Epithelial cell of esophagus (primary cell): ENCODE measurements around the gene HUS1.
"Not testable (repeated sequence)": the region's sequence is repeated elsewhere in the genome, so short reads cannot be mapped to it uniquely, and the experiment has no call there.

Experiments
- DNase-seq: peaks from one replicate; pipeline ENCODE4 v3.0.0; 2010; ENCODE audit warnings: low read depth
- H3K4me3 ChIP-seq: 2 replicates; pipeline ENCODE4 v1.5.1; 2011; ENCODE audit warnings: mild to moderate bottlenecking, low read length, control low read depth
- TF ChIP-seq, protein P1 (sequence below): IDR thresholded peaks from 2 replicates; pipeline ENCODE4 v1.5.1; 2011; ENCODE audit warnings: low read depth, mild to moderate bottlenecking, low read length, control low read depth, inconsistent platforms; ENCODE audit not compliant: insufficient read depth; ENCODE audit errors: missing control alignments

The HUS1 gene

GRCh38 chr7:47992446-47992845 lies 13.0 kb upstream of the HUS1 start:
- DNase-seq: no peak
- H3K4me3 ChIP-seq: no peak overlapping the region

GRCh38 chr7:47991741-47992311 lies 12.4 kb upstream of the HUS1 start:
- TF ChIP-seq, protein P1, sequence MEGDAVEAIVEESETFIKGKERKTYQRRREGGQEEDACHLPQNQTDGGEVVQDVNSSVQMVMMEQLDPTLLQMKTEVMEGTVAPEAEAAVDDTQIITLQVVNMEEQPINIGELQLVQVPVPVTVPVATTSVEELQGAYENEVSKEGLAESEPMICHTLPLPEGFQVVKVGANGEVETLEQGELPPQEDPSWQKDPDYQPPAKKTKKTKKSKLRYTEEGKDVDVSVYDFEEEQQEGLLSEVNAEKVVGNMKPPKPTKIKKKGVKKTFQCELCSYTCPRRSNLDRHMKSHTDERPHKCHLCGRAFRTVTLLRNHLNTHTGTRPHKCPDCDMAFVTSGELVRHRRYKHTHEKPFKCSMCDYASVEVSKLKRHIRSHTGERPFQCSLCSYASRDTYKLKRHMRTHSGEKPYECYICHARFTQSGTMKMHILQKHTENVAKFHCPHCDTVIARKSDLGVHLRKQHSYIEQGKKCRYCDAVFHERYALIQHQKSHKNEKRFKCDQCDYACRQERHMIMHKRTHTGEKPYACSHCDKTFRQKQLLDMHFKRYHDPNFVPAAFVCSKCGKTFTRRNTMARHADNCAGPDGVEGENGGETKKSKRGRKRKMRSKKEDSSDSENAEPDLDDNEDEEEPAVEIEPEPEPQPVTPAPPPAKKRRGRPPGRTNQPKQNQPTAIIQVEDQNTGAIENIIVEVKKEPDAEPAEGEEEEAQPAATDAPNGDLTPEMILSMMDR: peak; percentile 52
- peak overlapping the region; percentile 41 for H3K4me3 ChIP-seq
- peak; percentile 72 for DNase-seq

More at GRCh38 chr7:47992446-47992845, 13.0 kb upstream of the HUS1 start:
- TF ChIP-seq, protein P1: no peak

- TF ChIP-seq, protein P1: no peak
- no peak for DNase-seq
- no peak overlapping the region for H3K4me3 ChIP-seq
Measured at GRCh38 chr7:47991270-47991669, 11.9 kb upstream of the HUS1 start.

- no peak for DNase-seq
- TF ChIP-seq, protein P1: no peak
- H3K4me3 ChIP-seq: no peak overlapping the region
Measured at GRCh38 chr7:47990592-47990991, 11.2 kb upstream of the HUS1 start.

- H3K4me3 ChIP-seq, DNase-seq: not testable (repeated sequence)
Measured at GRCh38 chr7:47989607-47990400, 10.4 kb upstream of the HUS1 start.

DNA sequence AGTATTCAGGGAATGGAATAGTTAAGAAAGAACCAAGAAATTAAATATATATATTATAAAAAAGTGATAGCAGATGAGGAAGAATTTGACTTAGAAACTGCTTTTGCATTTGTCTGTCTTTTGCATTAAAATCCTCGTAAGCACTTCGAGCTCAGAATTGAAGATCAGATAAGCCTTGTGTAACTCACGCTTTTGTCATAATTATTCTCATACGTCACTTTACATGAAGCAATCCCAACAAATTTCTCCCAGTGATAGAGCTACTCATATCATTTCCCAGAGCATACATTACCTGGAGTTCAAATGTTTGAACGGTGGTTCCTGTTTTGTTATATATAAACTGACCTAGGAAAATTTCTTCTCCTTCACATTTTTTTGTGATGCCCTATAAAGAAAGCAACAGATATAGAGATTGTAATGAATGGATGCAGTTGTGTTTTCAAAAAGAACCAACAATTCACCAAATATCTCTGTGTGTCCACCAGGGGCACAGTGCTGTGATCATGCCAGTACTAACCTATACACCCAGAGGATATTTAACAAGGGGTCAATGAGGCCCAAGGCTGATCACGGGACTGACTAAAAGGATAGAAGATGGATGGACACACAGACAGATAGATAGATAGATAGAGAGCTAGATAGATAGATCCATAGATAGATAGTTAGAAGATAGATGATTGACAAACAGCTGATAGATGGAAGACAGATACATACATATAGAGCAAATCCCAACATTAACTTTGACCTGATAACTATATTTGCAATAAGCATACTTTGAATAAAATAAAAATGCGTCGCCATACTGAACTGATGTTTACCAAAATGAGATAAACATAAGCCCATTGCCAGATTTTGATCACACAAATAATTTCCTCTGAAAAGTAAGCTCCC lies 9.3 kb upstream of the HUS1 start:
- TF ChIP-seq, protein P1: peak; percentile 41
- no peak overlapping the region for H3K4me3 ChIP-seq
- peak; percentile 18 for DNase-seq

DNA sequence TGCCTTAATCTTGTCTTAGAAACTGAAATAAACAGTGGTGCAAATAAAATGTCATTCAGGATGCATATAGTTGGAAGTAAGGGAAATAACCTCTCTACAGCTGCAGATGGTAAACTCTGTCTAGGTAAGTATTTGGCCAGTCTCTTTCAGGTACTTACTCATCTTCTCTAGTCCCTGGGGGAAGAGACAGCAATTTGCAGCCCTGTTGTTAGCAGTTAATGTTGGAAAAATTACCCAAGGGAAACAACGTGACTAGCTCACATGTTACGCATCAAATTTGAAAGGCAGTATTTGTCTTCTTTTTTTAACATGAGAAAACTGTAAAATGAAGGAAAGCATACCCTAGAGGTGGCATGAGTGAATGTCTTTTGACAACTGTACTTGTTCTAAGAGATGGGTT lies 3.2 kb upstream of the HUS1 start:
- H3K4me3 ChIP-seq: no peak overlapping the region
- peak; percentile 32 for DNase-seq
- TF ChIP-seq, protein P1: no peak

GRCh38 chr7:47980648-47981047 lies 1.2 kb upstream of the HUS1 start:
- DNase-seq, H3K4me3 ChIP-seq: not testable (repeated sequence)
